Stimulated activated CD4-positive, alpha-beta T cell treated with anti-CD3 and anti-CD28 coated beads, Interleukin-15, amount 100 ng/mL, for 24 hours (primary cell): ENCODE results near the gene CKMT1B.
"Not testable (repeated sequence)": the region's sequence is repeated elsewhere in the genome, so short reads cannot be mapped to it uniquely, and the experiment has no call there.

Source experiments
- DNase-seq: peaks from one replicate; pipeline ENCODE4 v3.0.0-alpha.2; 2020

The CKMT1B gene

DNA sequence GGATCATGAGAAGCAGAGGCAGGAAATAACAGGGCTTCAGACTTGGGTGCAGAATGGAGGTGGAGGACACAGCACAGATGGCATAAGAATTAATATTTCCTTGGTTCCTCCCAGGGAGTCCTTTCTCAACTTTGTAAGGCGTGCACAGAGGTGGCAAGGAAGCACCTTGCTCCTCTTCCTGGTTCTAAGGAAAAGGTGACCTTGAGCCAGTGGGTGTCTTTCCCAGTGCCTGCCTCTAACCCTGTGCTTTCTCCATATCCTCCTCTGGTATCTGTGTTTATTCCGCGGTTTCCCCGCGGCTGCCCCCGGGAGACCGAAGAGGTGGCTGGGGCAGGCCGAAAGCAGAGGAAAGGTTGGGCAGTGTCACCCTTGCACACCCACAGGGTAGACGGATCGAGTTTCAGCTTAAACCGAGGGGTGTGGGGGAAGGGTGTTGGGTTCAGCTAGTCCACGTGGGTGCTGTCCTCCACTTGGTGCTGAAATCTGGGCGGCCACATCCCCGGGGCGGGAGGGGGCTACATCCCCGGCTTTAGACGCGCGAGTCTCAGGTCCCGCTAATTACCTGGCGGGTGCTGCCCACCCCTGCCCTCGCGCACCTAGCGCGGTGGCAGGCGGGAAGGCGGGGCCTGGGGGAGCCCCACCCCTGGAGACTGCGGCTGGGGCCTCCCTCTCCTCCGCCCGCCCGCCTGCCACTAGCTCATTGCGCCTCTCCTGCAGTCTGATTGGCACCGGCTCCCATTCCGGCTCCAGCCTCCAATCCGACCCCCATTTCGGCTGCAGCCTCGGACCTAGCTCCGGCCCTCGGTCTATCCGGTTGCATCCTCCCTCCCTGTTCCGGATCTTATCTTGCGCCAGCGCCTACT, at the start of gene CKMT1B:
TSS of gene CKMT1B (plus strand) at position 700 of the 863 bp plus-strand sequence. CDS start 192 bp downstream, outside the sequence.
- not testable (repeated sequence) for DNase-seq

DNA sequence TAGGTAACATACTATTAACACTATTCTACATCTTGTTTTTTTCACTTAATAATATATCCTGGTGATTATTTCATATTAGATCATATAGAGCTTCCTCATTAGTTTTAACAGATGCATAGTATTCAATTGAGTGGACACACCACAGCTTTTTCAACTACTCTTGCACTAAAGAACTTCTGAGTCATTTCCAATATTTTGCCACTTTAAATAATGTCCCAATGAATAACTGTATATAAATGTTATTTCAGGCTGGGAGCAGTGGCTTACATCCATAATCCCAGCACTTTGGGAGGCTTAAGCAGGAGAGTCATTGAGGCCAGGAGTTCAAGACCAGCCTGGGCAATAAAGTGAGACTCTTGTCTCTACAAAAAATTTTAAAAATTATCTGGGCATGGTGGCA, 49.6 kb upstream of the CKMT1B start:
- no peak for DNase-seq

DNA sequence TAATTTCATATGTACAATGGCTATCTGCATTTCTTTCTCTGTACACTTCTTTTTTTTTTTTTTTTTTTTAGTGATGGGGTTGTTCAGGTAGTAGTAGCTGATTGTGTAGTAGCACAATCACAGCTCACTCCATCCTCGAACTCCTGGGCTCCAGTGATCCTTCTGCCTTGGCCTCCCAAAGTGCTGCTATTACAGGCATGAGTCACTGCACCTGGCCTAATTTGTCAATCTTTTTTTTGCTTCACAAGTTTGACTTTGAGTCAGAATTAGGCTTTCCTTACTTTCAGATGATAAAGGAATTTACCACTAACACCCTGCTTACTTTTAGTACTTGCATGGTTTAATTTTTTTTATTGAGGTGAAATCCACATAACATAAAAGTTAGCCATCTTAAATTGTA, 48.4 kb upstream of the CKMT1B start:
- no peak for DNase-seq

DNA sequence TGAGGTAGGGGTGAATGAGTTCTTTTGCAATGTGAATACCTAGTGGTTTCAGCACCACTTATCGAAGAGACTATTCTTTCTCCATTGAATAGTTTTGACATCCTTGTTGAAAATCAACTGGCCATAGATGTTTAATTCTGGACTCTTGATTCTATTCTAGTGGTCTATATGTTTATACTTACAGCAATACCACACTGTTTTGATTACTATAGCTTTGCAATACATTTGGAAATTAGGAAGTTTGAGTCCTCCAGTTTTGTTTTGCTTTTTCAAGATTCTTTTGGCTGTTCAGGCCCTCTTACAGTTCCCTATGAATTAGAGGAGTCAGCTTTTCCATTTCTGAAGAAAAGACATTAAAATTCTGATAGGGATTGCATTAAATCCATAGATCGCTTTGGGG, 46.3 kb upstream of the CKMT1B start:
- DNase-seq = no peak

- no peak for DNase-seq
Measured at GRCh38 chr15:43550527-43551363, 43.1 kb upstream of the CKMT1B start.

- DNase-seq = no peak
Measured at GRCh38 chr15:43552256-43552655, 41.6 kb upstream of the CKMT1B start.

GRCh38 chr15:43552986-43553385, 40.8 kb upstream of the CKMT1B start:
- no peak for DNase-seq

- not testable (repeated sequence) for DNase-seq
Measured at GRCh38 chr15:43562753-43563152, 31.1 kb upstream of the CKMT1B start.

- DNase-seq = not testable (repeated sequence)
Measured at GRCh38 chr15:43563793-43564192, 30.0 kb upstream of the CKMT1B start.

GRCh38 chr15:43566615-43567014, 27.2 kb upstream of the CKMT1B start:
- DNase-seq = not testable (repeated sequence)

GRCh38 chr15:43574607-43575006, 19.2 kb upstream of the CKMT1B start:
- not testable (repeated sequence) for DNase-seq

DNA sequence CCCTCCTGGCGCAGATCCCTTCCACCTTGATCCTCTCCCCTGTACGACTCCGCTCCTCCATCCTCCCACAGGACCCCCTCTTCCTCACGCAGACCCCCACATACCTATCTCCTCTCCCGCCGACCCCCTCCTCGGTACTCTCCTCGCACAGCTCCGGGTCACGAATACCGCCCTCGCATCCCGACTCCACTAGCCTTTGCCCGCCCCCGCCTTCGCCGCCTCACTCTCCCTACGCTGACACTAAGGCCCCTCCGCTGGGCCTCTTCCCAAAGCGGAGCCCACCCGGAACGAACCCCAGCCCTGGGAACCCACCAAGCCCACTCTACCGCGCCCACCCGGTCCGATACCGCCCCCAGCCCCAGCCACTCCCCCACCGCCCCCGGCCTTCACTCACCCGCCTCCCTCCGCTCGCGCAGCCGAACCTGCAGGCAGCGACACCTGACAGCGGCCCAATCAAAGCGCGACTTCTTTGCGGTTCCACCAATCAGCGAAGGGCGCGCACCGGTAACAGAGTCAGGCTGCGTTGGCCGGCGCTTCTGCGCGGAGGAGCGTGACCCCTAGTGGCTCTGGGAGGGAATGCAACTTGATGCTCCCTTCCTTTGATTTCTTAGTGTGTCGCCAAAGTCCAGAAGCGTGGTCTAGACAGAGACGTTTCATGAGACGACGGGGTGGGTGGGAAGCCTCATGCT, 3.9 kb upstream of the CKMT1B start, which contains the start of gene PPIP5K1:
TSS of gene PPIP5K1 (minus strand) at position 431 of the 689 bp plus-strand sequence. CDS start 5,704 bp downstream, outside the sequence.
- DNase-seq = not testable (repeated sequence)

DNA sequence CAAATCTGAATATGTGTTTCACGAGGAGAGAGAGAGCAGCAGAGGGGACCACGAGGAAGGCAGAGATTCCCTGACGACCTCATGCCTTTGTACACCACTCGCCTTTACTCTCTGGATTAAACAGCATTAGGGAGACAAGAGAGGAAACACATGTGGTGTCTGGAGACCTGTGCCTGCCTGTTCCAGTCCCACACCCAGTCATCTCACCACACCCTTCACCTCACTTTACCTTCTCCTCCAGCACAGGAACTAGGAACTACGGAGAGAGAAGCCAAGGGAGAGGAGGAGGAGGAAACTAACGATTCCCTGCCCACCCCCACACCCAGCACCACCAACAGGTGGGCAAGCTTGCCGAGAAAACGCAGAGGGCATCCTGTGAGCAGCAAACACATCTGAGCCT, 986 bp upstream of the CKMT1B start:
- DNase-seq = not testable (repeated sequence)

DNA sequence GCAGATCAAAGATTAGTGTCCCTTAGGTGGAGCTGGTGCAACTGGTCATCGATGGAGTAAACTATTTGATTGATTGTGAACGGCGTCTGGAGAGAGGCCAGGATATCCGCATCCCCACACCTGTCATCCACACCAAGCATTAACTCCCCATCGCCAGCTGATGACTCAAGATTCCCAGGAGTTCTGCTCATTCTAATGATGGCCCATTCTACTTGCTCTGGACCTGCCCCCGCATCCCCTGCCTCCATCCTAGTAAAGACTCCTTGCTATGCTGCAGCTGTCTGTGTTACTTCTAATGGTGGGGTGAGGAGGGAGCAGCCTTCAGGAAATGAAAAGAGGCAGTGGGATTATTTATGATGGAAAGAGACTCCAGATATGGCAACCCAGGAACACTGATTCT, 5.3 kb downstream of the CKMT1B start:
- DNase-seq = not testable (repeated sequence)

- DNase-seq = not testable (repeated sequence)
Measured at GRCh38 chr15:43600200-43600599, 6.4 kb downstream of the CKMT1B start.

- DNase-seq = not testable (repeated sequence)
Measured at GRCh38 chr15:43602233-43602632, 8.4 kb downstream of the CKMT1B start.

DNA sequence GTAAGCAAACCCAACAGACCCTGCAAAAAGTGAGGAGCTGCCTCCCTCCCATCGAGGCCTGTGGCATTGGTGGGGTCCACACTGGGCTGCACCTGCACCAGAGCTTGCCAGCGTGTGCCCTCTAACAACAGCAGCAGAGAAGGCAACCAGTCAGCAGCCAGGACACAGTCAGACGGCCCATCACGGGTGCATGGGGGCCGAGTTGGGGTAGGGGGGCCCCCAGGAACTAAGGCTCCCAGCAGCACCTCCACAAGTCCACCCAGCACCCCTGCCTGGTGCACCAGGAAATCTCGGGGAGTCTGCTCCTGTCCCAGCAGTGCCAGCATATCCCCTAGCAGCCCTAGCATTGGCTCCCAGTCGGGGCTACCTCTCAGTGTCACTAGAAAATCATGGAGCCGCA, 23.9 kb downstream of the CKMT1B start:
- DNase-seq = not testable (repeated sequence)

DNA sequence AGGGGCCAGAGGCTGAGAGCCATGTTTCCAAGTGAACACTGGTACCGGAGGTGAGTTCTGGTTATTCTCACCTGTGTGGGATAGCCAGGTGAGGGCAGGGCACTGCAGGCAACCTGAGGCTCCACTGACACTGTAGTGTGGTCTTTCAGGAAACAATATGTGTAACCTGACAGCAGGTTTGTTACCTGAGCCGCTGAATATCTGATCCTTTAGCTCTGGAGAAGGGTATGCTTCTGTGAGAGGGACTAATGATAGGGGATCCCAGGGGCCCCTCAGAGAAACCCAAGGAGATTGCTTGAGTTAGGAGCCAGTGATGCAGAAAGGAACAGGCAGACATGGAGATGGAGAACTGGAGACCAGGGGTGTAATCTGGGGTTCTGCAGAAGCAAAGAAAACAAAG, 24.9 kb downstream of the CKMT1B start, which contains the start of gene STRC:
TSS of gene STRC (minus strand) at position 101 of the 400 bp plus-strand sequence. CDS start at position 23, 78 bp downstream.
- not testable (repeated sequence) for DNase-seq

DNA sequence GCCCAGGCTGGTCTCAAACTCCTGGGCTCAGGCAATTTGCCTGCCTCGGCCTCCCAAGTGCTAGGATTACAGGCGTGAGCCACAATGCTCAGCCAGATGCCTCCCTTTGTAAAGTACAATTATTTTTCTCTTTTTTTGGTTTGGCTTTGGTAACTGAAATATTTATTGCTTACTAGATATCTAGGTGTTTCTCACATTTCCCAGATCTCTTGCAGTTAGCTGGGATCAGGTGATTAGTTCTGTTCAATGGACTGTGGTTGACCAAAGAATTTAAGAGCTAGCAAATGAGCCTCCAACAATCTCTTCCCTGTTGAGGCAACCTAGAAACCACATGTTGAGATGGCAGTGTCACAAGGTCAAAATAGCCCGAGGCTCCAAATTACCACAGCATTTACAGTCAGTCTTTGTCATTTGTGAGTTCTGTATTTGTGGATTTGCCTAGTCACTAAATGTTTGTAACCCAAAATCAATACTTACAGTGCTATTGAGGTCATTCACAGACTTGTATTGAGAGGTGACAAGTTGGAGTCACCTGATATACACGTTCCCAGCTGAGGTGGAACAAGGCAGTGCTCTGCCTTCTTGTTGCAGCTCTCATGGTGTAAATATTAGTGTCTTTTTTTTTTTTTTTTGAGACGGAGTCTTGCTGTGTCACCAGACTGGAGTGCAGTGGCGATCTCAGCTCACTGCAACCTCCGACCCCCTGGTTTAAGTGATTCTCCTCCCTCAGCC, 28.4 kb downstream of the CKMT1B start:
- DNase-seq = not testable (repeated sequence)

DNA sequence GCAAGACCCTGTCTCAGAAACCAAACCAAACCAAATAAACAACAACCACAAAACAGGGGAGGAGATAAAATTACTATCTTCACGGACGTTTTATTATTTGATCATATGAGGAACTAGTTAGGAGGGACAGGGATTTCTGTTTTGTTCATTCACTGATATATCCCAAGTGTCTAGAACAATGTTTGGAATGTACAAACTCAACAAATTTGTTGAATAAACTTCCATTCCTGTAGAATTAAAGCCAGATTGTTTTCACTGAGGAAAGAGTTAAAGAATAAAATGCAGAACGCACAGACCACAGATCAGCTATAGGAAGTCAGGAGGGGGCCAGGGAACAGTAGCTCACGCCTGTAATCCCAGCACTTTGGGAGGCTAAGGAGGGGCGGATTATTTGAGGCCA, 31.3 kb downstream of the CKMT1B start:
- no peak for DNase-seq

DNA sequence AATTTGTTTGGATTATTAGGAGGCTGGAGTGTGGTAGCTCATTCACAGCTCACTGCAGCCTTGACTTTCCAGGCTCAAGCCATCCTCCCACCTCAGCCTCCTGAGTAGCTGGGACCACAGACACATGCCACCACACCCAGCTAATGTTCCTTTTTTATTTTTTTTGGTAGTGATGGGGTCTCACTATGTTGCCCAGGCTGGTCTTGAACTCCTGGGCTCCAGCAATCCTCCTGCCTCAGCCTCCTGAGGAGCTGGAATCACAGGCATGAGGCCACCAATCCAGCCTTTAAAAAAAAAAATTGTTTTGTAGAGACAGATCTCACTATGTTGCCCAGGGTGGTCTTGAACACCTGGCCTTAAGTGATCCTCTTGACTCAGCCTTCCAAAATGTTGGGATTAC, 33.1 kb downstream of the CKMT1B start:
- DNase-seq = not testable (repeated sequence)
